Gastroesophageal sphincter (tissue), 4 donors: ENCODE measurements around the gene CDKAL1. TPM values are rescaled to one million over a fixed set of nuclear protein-coding genes. Genes with fewer than 3 reads are reported as not detected.

Source experiments
- ATAC-seq: fragments of 150-250 bp; one replicate; pipeline ENCODE4 v1.9.1; 2016; ENCODE audit warnings: mild to moderate bottlenecking, moderate library complexity
- H3K27ac ChIP-seq, 4 donors: fragments of 200-600 bp; sonication (generic) in 3 of 4; 1 replicate in 3 of 4; 2 replicates in 1 of 4; pipeline ENCODE4 v1.5.1; 2016 to 2019
- H3K27me3 ChIP-seq: fragments of 200-600 bp; sonication (generic); one replicate; pipeline ENCODE4 v1.5.1; 2019
- H3K36me3 ChIP-seq, 2 donors: fragments of 200-600 bp; sonication (generic); one replicate each; pipeline ENCODE4 v1.5.1; 2019; ENCODE audit warnings: control low read depth in 1 of 2
- H3K4me1 ChIP-seq, 3 donors: fragments of 200-600 bp; sonication (generic); 1 replicate in 2 of 3; 2 replicates in 1 of 3; pipeline ENCODE4 v1.5.1; 2016 to 2019; ENCODE audit warnings: control low read depth in 2 of 3
- H3K4me3 ChIP-seq, 2 donors: fragments of 200-600 bp; sonication (generic); one replicate each; pipeline ENCODE4 v1.5.1; 2019; ENCODE audit warnings: mild to moderate bottlenecking in 1 of 2, moderate library complexity in 1 of 2
- H3K9me3 ChIP-seq, 3 donors: fragments of 200-600 bp; sonication (generic); one replicate each; pipeline ENCODE4 v1.5.1; 2017 to 2019; ENCODE audit warnings: control low read depth in 2 of 3
- EP300 ChIP-seq: sonication (generic); formaldehyde crosslinking; IDR thresholded peaks from one replicate; pipeline ENCODE4 v1.6.1; 2017; ENCODE audit warnings: antibody characterized with exemption, mild to moderate bottlenecking
- POLR2A ChIP-seq, 2 donors: fragments of 450-650 bp; IDR thresholded peaks; one replicate each; pipeline ENCODE4 v1.6.1; 2017; ENCODE audit warnings: antibody characterized with exemption in 2 of 2, mild to moderate bottlenecking in 2 of 2, moderate library complexity in 1 of 2
- POLR2AphosphoS5 ChIP-seq: sonication (generic); formaldehyde crosslinking; IDR thresholded peaks from one replicate; pipeline ENCODE4 v1.6.1; 2017; ENCODE audit warnings: antibody characterized with exemption
- WGBS, 2 donors: methylation state at CpG; one replicate each; pipeline ENCODE4 v1.1.5; 2018; ENCODE audit warnings: low coverage in 1 of 2; 5-methylcytosine and 5-hydroxymethylcytosine counted together
- total RNA-seq, 4 donors: library from RNA; depleted of rRNA; stranded (reverse); fragments of >200 nt; gene quantifications; one replicate each; pipeline ENCODE4 v1.1.0, GENCODE V29; 2016
- TF ChIP-seq, protein P1 (sequence below), 4 experiments: fragments of 200-600 bp in 2 of 4; fragments of 450-650 bp in 2 of 4; sonication (generic) in 1 of 4; IDR thresholded peaks; one replicate each; pipeline ENCODE4 v1.5.1; 2017 to 2019; ENCODE audit warnings: antibody characterized with exemption in 4 of 4, mild to moderate bottlenecking in 2 of 4, moderate library complexity in 2 of 4

The CDKAL1 gene
- total RNA-seq, 4 donors from 2014 or later = 10.9 to 17.9 (median 15.0) TPM

- no peak overlapping the region for H3K4me3 ChIP-seq
- no peak for ATAC-seq
- H3K4me1 ChIP-seq = no peaks in the 10 kb centered on the region
- no peaks in the 10 kb centered on the region for H3K9me3 ChIP-seq
- no peak overlapping the region for H3K27ac ChIP-seq
- no peaks in the 10 kb centered on the region for H3K27me3 ChIP-seq
- TF ChIP-seq POLR2AphosphoS5 (no peak), EP300 (no peak), POLR2A (IDR thresholded peaks at IDR 0.05) (no peak)
- TF ChIP-seq, protein P1, sequence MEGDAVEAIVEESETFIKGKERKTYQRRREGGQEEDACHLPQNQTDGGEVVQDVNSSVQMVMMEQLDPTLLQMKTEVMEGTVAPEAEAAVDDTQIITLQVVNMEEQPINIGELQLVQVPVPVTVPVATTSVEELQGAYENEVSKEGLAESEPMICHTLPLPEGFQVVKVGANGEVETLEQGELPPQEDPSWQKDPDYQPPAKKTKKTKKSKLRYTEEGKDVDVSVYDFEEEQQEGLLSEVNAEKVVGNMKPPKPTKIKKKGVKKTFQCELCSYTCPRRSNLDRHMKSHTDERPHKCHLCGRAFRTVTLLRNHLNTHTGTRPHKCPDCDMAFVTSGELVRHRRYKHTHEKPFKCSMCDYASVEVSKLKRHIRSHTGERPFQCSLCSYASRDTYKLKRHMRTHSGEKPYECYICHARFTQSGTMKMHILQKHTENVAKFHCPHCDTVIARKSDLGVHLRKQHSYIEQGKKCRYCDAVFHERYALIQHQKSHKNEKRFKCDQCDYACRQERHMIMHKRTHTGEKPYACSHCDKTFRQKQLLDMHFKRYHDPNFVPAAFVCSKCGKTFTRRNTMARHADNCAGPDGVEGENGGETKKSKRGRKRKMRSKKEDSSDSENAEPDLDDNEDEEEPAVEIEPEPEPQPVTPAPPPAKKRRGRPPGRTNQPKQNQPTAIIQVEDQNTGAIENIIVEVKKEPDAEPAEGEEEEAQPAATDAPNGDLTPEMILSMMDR (IDR thresholded peaks at IDR 0.05) = no peak
- no peaks in the 10 kb centered on the region for H3K36me3 ChIP-seq
These were observed 311.3 kb downstream of the CDKAL1 start for GRCh38 chr6:20845592-20845991.

DNA sequence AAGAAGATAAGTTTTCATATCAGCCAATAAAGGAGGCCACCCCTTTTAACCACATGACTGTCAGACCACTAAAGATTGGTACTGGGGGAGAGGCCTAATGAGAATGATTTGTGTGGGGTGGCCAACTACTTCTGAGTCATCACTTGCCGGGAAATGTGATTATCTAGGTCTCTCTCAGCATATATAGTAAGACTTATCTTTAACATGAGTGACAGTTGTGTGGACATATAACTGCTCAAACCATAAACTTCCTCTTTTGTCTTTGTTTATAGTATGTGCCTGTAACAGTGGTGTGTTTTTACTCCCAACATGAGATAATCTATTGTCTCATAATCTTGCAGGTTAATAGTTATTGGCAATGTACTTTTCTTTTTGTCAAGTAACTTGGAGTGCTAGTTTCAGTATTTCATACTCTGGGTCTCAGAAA lies 312.4 kb downstream of the CDKAL1 start:
- 32 to 67% methylated on average over 1 of the region's 1 CpG for WGBS, 2 donors
- Histone ChIP-seq H3K4me3 (no peak overlapping the region), H3K27ac (no peak overlapping the region)

GRCh38 chr6:20847904-20848303 lies 313.6 kb downstream of the CDKAL1 start:
- Histone ChIP-seq H3K27me3 (no peaks in the 10 kb centered on the region), H3K4me3 (no peak overlapping the region), H3K27ac (no peak overlapping the region), H3K9me3 (no peaks in the 10 kb centered on the region), H3K4me1 (no peaks in the 10 kb centered on the region), H3K36me3 (no peaks in the 10 kb centered on the region)
- TF ChIP-seq, protein P1 (IDR thresholded peaks at IDR 0.05) = no peak
- no peak for TF ChIP-seq EP300
- no peak for TF ChIP-seq POLR2A (IDR thresholded peaks at IDR 0.05)
- no peak for TF ChIP-seq POLR2AphosphoS5
- ATAC-seq = no peak
- 52 to 67% methylated on average over 2 to 3 of the region's 3 CpGs for WGBS, 2 donors

More for the DNA sequence above, 312.4 kb downstream of the CDKAL1 start:
- Histone ChIP-seq H3K27me3 (no peaks in the 10 kb centered on the region), H3K36me3 (no peaks in the 10 kb centered on the region), H3K9me3 (no peaks in the 10 kb centered on the region), H3K4me1 (no peaks in the 10 kb centered on the region)
- no peak for TF ChIP-seq POLR2A (IDR thresholded peaks at IDR 0.05)
- ATAC-seq = no peak

DNA sequence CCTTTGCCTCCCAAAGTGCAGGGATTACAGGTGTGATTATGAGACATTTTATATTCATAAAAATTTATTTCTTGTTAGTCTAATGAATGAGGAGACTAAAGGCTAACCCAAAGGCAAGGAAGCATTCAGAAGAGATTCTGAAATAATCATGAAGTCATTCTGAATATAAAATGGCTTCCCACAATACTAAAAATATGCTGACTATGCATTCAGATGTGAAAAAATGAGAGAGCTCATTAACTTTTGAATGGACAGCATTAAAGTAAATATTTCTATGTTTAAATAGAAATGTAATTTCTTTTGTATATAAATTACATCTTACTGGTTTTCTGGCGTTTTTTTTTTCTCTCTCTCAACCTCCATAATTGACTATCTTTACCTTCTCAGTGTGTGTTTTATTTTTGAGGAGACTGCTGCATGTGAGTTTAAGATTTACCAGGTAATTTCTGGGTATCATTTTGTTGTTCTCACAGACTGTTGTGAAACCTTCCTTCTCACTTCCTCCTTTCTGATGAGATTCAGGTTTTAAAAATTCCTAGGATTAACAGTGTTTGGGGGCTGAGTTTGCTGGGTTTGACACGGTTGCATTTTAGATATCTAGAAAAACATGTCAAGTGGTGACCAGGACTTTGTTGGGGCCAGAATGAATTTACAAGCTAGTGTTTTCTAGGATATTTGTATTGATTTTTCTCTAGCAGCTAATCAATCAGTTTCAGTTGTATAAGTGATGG lies 316.6 kb downstream of the CDKAL1 start:
- H3K4me3 ChIP-seq = no peak overlapping the region
- no peak overlapping the region for H3K27ac ChIP-seq
- H3K4me1 ChIP-seq = no peaks in the 10 kb centered on the region
- TF ChIP-seq POLR2AphosphoS5 = no peak
- no peaks in the 10 kb centered on the region for H3K36me3 ChIP-seq
- 81% methylated on average over 2 of the region's 2 CpGs for WGBS, 2 donors
- H3K9me3 ChIP-seq = no peaks in the 10 kb centered on the region
- ATAC-seq = no peak
- no peaks in the 10 kb centered on the region for H3K27me3 ChIP-seq

- Histone ChIP-seq H3K27ac (no peak overlapping the region), H3K27me3 (no peaks in the 10 kb centered on the region), H3K4me3 (no peak overlapping the region), H3K36me3 (no peaks in the 10 kb centered on the region), H3K4me1 (no peaks in the 10 kb centered on the region), H3K9me3 (no peaks in the 10 kb centered on the region)
- 80 to 95% methylated on average over 1 of the region's 1 CpG for WGBS, 2 donors
- no peak for ATAC-seq
- no peak for TF ChIP-seq EP300
- TF ChIP-seq, protein P1 (IDR thresholded peaks at IDR 0.05) = no peak
- TF ChIP-seq POLR2AphosphoS5 = no peak
- TF ChIP-seq POLR2A (IDR thresholded peaks at IDR 0.05) = no peak
These were observed 317.5 kb downstream of the CDKAL1 start for GRCh38 chr6:20851795-20852194.

DNA sequence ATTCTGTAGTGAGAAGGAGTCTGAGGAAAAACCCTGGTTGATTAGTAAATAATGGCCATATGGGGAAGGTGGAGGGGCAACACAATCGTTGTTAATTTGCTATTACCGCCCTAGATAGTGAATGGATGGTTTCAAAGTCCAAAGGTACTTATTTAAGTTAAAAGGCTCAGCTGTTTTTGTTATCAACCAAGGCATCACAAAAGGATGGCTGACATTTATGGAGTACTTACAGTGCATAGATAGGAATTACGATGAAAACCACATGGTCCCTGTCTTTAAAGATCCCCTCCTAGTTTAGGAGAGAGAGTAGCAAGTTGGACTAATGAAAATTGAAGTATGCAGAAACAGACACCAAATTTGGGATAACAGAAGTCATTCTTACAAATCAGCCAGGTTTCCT lies 319.6 kb downstream of the CDKAL1 start:
- TF ChIP-seq, protein P1 (IDR thresholded peaks at IDR 0.05) = no peak
- TF ChIP-seq POLR2AphosphoS5 (no peak), EP300 (no peak), POLR2A (IDR thresholded peaks at IDR 0.05) (no peak)
- H3K4me1 ChIP-seq = no peaks in the 10 kb centered on the region
- WGBS, 2 donors = 75 to 80% methylated on average over 3 of the region's 3 CpGs
- no peaks in the 10 kb centered on the region for H3K27me3 ChIP-seq
- H3K27ac ChIP-seq = no peak overlapping the region
- no peak for ATAC-seq
- no peaks in the 10 kb centered on the region for H3K9me3 ChIP-seq
- H3K4me3 ChIP-seq = no peak overlapping the region
- no peaks in the 10 kb centered on the region for H3K36me3 ChIP-seq
